GM19395 (cell line): ENCODE results near the gene FAM81A.
"Not testable (repeated sequence)": the region's sequence is repeated elsewhere in the genome, so short reads cannot be mapped to it uniquely, and the experiment has no call there.

Source experiments
- ATAC-seq: cut with Tn5 transposase; IDR thresholded peaks from one replicate; pipeline ENCODE4 v1.9.1; 2021; ENCODE audit warnings: mild to moderate bottlenecking, moderate library complexity; ENCODE audit not compliant: unreplicated experiment

The FAM81A gene

DNA sequence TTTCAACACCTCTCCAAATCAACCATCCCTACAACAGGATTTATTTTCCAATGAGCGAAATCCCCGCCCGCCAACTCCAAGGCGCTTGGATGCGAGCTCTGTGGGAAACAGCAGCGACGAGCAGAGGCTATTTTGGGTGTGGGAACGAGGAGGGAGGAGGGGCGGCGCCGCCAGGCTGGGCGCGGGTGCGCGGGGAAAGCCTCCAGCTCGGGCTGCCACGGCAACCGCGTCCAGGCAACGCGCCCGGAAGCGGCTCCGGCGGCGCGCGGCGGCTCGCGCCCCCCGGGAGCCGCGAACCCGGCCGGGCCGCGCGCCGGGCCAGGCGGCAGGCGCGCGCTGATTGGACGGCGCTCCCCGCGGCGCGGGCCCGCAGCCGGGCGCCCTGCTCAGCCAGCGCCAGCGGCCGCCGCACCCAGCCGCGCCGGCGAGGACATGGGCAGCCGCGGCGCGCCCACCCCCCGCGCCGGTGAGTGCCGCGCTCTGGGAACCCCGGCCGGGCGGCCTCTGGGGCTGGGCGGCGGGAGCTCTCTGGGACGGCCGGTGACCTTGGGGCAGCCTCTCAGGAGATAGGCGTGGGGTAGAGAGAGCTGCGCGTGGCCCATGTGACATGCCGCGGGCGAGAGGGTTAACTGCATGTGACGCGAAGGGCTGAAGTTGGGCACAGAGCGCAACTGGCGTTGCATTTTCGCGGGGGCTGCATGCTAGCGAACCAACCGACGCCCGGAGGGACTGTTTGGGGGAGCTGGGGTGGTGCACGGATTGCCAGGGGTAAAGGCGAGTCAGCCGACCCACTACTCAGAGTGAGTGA, at the start of gene FAM81A:
FAM81A (plus strand) TSS at position 370 of the 808 bp plus-strand sequence. CDS start 20,441 bp downstream, outside the sequence.
- ATAC-seq = peak; percentile 72

DNA sequence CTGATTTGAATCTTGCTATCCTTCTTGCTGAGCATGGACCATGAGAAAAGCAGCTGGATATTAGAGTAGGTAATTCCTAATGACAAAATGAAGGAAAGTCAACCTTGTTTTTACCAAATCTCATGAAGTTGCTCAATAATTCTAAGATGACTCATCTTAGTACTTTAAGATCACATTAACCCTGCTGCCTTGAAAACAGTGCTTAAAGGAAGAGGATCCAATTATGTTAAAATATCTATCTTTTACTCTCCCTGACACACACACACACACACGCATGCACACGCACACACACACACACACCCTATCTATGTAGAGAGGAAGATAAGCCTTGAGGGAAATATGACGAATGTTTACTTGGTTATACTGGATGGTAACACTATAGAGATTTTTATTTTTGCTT, 49.3 kb upstream of the FAM81A start:
- no peak for ATAC-seq

DNA sequence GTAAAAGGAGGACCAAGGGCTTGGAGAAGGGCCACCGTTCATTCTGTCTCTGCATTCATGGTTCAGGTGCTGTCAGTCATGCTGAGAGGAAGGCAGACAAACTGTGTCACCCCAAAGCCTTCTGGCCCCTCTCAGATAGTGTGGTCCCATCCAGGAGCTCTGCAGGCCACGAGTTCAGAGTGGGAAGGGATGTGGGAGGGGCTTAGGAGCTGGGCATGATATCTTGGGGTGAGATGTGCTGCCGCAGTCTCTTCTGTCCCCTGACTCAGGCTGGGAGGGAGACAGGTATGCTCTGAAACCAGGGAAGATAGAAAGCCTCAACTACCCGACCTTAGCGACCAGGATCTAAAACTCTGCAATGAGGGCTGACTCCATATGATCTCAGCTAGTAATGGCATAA, 45.7 kb upstream of the FAM81A start:
- ATAC-seq = no peak

DNA sequence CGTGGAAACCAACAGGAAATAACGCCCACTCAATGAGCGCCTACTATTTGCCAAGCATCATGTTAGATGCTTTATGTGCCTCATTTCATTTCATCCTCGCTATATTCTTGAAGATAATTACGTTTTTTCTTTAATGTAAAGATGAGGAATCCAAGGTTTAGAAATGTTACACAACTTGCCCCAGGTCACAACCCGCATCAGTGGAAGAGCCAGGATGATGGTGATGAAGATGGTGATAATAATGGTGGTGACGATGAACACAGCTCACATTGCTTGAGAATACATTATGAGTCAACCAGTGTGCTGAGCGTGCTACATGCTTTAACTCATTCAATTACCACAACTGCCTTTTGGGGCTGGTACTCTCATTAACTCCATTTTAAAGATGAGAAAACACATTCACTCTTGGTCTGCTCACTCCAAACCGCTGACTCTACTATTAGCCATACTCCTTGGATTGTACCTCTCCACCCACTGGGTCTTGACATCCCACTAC, 43.8 kb upstream of the FAM81A start:
- ATAC-seq = no peak

DNA sequence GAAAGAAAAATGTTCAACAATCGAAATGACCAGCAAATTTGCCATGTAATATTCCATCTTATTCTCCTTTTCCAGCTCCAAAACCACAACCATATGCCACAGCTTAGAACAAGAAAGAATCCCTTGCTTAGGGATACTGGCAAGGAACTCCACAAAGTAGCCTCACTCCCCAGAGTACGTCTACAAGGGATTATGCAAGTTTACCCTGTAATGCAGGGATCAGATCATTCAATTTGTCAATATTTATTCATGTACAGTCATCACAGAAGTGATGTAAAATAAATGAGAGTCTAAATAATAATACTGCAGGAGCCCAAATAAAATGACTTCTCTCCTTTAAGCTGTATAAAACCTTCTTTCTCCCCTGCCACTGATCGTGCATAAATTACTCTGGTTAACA, 41.8 kb upstream of the FAM81A start:
- ATAC-seq = no peak

DNA sequence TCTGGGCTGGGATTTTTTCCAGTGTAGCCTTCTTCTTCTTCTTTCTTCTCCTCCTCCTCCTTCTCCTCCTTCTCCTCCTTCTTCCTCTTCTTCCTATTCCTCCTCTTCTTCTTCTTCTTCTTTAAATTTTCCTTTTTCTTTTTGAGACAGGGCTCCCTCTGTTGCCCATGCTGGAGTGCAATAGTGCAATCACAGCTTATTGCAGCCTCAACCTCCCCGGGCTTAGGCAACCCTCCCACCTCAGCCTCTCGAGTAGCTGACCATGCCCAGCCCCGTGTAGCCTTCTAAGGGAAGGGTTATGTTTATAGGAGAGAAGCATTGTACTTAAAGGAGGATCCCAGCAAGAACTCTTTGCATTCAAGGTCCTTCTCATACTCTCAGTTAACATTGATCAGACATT, 41.3 kb upstream of the FAM81A start:
- ATAC-seq = no peak

DNA sequence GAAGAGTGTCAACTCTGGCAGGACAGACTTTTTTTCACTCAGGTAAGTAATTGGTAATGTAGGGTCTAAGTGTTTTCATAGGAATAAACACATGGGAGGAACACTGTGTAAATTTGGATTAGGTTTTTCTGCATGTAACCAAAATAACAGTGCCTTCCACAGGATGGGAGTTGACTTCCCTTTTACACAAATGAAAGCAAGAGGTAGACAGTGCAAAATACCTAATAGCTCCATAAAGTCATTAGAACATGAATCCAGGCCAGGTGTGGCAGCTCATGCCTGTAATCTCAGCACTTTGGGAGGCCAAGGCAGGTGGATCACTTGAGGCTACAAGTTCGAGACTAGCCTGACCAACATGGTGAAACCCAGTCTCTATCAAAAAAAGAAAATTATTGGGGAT, 39.8 kb upstream of the FAM81A start:
- no peak for ATAC-seq

DNA sequence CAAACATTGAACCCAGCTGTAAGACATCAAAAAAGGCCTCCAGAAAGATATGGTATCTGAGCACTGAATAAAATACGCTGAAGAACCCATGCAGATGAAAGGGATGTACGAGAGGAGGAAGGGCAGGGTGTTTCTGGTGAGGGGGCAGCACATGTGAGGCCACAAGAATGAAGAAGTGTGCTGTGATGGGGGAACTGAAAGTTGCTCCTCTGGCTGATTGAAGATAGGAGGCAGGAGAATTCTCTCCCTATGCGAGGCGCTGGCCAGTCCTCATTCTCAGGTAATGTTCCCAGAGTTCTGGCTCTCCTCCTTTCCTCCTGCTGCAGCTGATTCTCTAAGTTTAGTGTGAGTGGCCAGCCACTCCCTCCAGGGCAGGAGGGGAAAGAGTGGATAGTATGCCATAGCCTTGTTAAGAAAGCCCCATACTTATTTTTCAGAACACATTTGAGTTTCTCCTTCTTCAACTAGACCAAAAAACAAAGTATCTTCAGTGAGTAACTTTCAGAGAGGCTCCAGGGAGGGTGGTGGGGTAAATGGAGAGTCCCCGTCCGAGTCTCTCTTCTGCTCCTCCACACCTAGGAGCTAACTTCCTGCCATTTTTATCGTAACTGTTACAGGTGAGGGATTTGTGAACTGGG, 38.4 kb upstream of the FAM81A start:
- peak; percentile 90 for ATAC-seq

DNA sequence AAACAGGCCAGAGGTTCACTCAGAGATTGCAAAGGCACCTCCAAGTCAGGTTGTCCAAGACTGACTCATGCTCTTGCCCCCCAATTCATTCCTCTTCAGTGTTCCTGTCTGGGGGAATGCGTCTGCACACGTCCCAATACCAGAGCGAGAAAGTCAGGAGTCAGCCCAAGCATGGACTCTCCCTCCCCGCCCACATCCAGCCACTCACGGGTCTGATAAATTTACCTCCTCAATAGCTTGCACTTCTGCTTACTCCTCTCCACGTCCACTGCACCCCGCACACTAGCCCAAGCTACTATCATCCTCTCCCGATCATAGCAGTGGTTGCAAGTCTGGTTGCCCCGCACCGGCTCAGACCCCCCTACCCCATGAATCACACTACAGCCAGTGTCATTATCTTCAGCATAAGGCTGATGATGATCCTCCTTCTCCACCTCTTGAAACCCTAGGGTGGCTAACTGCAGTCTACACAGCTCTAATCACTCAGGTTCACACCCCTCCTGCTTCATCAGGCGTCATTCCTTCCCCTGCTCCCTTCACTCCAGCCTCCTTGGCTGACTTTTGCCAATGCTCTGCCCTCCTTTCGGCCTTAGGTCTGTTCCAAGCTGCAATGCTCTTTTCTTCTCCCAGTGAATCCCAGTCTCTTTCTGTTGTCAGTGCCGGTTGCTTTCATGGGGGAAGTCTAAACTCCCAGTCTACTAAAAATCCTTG, 37.7 kb upstream of the FAM81A start:
- ATAC-seq = no peak

DNA sequence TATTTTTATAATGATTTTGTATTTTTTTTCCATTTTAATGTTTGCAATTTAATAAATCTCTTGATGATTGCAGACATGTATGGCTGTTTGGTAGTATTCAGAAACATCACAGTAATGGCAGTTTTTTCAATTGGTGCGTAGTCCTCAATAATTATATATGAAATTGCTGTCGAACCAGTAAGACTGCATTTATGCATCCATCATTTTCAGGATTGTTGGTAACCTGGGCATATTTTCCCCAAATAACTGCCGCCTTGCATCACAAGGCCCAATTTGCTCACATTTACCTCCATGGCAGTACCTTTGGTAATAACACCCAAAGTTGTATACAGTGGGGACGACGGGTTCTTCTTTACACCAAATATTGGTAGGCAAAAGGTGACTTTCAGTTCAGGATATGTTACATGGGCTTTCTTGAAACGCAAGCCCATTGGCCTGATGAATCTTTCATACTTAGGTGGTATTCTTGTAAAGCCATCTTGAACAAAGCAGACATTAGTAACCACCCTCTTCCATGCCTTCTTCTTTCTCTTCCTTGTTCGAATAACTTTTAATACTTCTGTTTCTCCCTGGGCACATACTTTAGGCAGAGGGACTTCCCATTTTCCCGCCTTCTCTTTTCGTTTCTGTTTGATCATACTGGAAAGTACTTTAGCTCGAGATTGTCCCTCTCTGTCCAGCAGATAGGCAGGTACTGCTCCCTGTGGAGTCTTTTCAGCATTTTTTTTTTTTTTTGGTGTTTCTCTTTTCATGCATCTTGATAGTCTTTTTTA, 36.7 kb upstream of the FAM81A start:
- not testable (repeated sequence) for ATAC-seq

DNA sequence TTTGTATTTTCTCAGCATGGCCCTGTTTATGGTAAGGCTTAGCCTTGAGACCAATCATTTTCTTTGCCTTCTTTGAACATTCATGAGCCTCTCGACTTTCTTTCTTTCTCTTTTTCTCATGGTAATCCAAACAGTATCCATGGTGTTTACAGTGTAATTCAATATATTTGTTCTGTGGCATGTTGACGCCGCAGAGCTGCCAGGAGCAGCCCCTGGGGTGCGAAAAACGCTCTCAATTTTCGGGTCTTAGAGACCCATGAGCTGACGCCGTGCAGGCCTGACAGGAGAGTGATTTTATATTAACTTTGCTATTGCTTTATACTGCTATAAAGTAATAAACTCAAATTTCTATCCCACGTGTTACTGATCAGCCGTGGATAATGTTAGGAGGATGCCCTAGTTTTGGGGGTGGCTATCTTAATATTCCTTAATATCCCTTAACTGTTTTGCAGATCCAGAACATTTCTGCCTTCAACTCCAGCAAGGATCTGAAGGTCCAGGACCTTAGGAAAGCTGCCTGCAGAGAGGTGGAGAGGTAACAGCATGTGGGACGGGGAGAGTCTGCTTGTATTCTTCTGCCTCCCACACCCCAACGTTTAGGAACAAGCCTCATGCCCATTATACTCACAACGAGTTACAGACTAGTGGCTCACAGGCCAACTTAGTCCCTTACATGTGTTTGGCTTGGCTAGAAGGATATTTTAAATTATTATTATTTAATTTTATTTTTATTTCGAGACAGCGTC, 36.0 kb upstream of the FAM81A start:
- no peak for ATAC-seq

DNA sequence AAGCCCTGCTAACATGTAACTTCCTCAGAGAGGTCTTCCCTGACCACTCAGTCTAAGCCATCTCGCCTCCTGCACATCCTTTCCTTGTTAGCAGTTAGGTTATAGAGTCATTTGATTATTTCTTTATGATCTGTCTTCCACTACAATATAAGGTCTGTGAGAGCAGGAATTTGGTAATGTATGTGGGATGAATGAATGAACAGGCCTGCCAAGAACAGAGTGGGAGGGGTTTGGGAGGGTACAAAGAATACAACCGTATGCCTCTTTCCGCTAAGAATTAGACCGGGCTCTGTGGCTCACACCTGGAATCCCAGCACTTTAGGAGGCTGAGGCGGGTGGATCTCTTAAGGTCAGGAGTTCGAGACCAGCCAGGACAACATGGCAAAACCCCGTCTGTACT, 32.9 kb upstream of the FAM81A start:
- no peak for ATAC-seq

DNA sequence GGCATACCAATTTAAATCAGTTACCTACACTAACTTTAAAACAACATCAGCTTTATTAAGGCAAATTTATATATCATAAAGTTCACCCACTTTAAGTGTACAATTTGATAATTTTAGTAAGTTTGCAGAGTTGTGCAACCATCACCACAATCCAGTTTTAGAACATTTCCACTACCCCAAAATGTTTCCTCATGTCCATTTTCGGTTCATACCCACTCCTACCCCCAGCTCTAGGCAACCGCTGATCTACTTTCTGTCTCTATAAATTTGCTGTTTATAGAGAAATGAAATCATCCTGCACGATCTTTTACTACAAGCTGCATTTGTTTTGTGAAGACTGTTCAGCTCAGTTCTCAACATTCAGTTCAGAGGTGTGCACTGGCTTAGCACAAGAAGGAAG, 31.5 kb upstream of the FAM81A start:
- peak; percentile 43 for ATAC-seq

DNA sequence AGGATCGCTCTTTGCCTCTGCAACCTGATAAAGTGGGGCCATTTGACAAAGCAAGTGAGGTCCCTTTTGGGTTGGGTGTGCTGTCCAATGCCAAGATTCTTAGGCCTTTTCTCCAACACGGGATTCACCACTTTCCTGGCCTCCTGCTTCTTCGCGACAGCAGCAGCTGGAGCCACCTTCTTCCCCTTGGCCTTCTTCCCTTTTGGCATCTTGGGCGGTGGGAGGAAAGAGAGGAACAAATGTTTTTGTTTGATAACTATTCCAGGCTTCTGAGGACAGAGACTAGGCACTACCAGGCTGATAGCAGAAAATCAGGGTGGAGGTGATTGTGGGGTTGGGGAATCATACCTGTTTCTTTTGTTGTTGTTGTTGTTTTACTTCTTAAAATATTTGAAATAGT, 30.0 kb upstream of the FAM81A start:
- ATAC-seq = no peak

DNA sequence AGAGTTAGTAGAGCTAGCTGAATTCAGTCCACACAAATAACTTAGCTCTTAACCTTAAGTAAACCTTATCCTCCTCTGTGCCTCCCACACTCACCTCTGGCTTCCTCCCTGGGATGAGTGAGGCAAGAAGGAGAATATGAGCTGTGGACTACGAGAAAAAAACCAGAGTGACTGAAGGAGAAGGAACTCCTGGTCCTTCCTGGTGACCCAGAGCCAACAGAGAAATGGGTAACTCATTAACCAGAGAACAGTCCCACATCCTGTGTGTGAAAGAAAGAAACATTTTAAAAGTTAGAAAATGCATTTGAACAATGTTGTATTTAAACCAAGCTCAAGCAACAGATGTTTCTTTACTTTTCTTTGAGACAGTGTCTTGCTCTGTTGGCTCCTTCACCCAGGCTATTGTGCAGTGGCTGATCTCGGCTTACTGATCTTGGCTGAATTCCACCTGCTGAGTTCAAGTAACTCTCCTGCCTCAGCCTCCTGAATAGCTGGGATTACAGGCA, 27.5 kb upstream of the FAM81A start:
- no peak for ATAC-seq

DNA sequence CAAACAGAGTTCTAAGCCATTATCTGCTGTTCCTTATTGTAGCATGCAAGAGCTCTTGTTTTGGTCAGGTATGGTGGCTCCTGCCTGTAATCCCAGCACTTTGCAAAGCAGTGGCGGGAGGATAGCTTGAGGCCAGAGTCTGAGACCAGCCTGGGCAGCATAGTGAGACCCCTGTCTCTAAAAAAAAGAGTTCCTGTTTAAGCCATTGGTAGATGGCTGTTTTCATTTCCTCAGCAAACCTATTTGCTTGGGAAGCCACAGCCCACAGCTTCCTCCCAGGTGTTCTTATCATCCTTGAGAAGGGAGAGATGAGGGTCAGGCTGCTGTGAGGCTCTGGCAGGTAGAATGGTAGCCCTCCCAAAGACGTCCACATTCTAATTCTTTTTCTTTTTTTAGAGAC, 24.4 kb upstream of the FAM81A start:
- ATAC-seq = no peak

DNA sequence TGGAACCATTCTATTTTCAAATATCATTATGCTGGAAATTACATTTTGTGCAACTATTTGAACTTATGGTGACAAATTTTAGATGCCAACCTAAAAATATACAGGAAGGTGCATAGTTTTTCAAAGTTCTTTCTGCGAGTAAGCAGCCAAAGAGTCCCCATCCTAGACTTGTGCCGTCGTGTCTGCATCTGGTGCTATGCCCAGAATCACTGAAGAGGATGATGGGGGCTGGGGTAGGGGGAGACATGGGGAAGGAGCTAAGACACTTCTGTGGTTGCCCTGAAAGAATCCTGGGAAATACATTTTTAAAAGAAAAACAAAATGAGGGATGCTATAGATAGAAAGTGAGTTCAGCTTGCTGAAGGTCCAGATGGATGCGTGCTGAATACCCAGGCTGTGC, 21.2 kb upstream of the FAM81A start:
- no peak for ATAC-seq

DNA sequence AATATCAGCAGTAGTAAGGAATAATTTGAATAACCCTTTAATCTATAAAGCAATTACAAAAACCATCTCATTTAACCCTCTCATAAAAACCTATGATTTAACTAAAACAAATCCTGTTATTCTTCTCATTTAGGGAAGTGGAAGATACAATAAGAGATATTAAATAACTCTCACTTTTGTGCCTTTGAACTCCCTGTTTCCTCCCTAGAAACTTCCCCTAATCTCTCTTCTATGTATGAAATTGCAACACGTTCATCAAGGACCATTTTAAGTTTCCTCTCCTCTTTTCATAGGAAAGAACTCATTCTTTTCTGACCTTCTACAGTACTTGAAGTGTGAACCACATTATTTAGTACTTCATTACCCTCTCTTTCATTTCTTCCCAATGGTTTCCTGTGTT, 18.8 kb upstream of the FAM81A start:
- ATAC-seq = no peak

DNA sequence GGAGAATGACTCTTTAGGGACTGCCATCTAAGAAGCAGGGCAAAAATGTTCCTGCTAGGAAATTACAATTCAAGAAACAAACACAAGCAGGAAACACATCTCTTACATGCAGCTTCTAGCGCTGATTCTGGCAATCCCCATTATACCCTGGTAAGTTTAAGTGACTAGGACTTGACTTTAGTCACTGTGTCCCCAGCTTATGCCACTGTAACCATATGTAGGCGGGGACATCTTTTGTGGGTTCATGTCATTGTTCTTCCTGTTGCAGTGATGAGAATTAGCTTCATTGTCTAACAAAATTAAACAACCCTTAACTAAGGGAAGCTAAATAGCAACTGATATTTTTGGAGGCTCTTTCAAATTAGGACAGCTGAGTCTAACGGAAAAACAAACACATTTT, 17.9 kb upstream of the FAM81A start:
- no peak for ATAC-seq

DNA sequence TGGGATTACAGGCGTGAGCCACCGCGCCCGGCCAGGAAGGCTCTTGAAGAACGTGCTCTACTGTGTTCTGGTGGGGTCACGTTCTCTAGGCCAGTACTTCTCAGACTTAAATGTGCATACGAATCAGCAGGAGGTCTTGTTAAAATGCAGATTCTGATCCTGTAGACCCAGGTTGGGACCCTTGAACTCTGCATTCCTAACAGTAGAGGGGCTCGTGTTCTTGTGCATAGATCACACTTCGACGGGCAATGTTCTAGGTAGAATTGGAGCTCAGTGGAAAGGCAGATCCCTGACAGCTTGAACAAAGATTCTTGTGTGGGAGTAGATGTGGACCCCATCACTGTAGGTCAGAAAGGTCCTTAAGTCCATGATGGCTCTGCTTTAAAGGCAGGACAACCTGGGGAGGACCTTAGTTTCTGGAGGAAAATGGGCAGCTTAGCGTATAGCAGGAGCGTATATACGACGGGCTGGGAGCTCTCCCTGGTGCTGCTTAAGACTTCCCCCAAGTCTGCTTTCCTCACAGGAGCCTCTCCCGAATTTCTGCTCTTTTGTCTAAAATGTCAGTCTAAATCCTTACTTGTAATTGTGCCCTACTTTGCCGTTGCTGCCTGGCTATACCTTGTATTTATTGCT, 16.9 kb upstream of the FAM81A start:
- ATAC-seq = no peak
